HG03460 (cell line): ENCODE data around the gene KIAA1958.

Experiments used
- ATAC-seq: cut with Tn5 transposase; IDR thresholded peaks from one replicate; pipeline ENCODE4 v1.9.1; 2021; ENCODE audit not compliant: unreplicated experiment

The KIAA1958 gene

GRCh38 chr9:112486221-112487007 lies at the start of gene KIAA1958:
TSS of gene KIAA1958 (plus strand) at chr9:112486827. CDS start at chr9:112574081, 87,254 bp downstream.
- peak; percentile 87 for ATAC-seq

GRCh38 chr9:112437406-112437805 lies 49.2 kb upstream of the KIAA1958 start:
- no peak for ATAC-seq

- ATAC-seq = no peak
These were observed 47.5 kb upstream of the KIAA1958 start for GRCh38 chr9:112439171-112439570.

- ATAC-seq = no peak
These were observed 46.8 kb upstream of the KIAA1958 start for GRCh38 chr9:112439825-112440224.

GRCh38 chr9:112443200-112443599 lies 43.4 kb upstream of the KIAA1958 start:
- no peak for ATAC-seq

GRCh38 chr9:112443636-112444035 lies 43.0 kb upstream of the KIAA1958 start:
- ATAC-seq = no peak

- ATAC-seq = no peak
These were observed 41.4 kb upstream of the KIAA1958 start for GRCh38 chr9:112445196-112445595.

GRCh38 chr9:112446080-112446479 lies 40.5 kb upstream of the KIAA1958 start:
- no peak for ATAC-seq

- ATAC-seq = no peak
These were observed 40.1 kb upstream of the KIAA1958 start for GRCh38 chr9:112446526-112446925.

- no peak for ATAC-seq
These were observed 39.3 kb upstream of the KIAA1958 start for GRCh38 chr9:112447283-112447761.

- no peak for ATAC-seq
These were observed 23.8 kb upstream of the KIAA1958 start for GRCh38 chr9:112462855-112463254.

- ATAC-seq = no peak
These were observed 21.3 kb upstream of the KIAA1958 start for GRCh38 chr9:112465352-112465751.

- ATAC-seq = no peak
These were observed 13.6 kb upstream of the KIAA1958 start for GRCh38 chr9:112472996-112473395.

- ATAC-seq = no peak
These were observed 12.6 kb upstream of the KIAA1958 start for GRCh38 chr9:112473986-112474385.

GRCh38 chr9:112475318-112475717 lies 11.3 kb upstream of the KIAA1958 start:
- no peak for ATAC-seq

- no peak for ATAC-seq
These were observed 9.3 kb upstream of the KIAA1958 start for GRCh38 chr9:112477330-112477729.

- no peak for ATAC-seq
These were observed 7.4 kb upstream of the KIAA1958 start for GRCh38 chr9:112479221-112479620.

- no peak for ATAC-seq
These were observed 2.0 kb upstream of the KIAA1958 start for GRCh38 chr9:112484607-112485006.

- ATAC-seq = no peak
These were observed 1.1 kb upstream of the KIAA1958 start for GRCh38 chr9:112485574-112485973.

- ATAC-seq = peak; percentile 33
These were observed 576 bp downstream of the KIAA1958 start for GRCh38 chr9:112487008-112487798.

GRCh38 chr9:112487799-112488340 lies 1.2 kb downstream of the KIAA1958 start:
- no peak for ATAC-seq
